SK-N-SH treated with all-trans-retinoic acid at 6 μM for 48 hours (cell line): Measurements from ENCODE around the gene CCDC73.

Experiments
- ATAC-seq: fragments of 200-7000 bp; cut with Tn5 transposase; 3 replicates; pipeline ENCODE4 v1.9.1; 2020; ENCODE audit warnings: mild to moderate bottlenecking, moderate library complexity
- ARNTL ChIP-seq: fragments of 450-650 bp; formaldehyde crosslinking; IDR thresholded peaks from 2 replicates; pipeline ENCODE4 v1.5.0; 2020; ENCODE audit warnings: low read depth, mild to moderate bottlenecking, moderate library complexity, borderline replicate concordance
- BACH2 ChIP-seq: fragments of 250-450 bp; sonication (Bioruptor Pico); IDR thresholded peaks from 2 replicates; pipeline ENCODE4 v1.9.0; 2021; ENCODE audit warnings: mild to moderate bottlenecking, borderline replicate concordance
- CREB5 ChIP-seq: fragments of 250-450 bp; sonication (Bioruptor Pico); IDR thresholded peaks from 2 replicates; pipeline ENCODE4 v1.5.1; 2020; ENCODE audit warnings: low read depth, mild to moderate bottlenecking, moderate library complexity
- CSDC2 ChIP-seq: fragments of 250-450 bp; sonication (Bioruptor Pico); IDR thresholded peaks from 2 replicates; pipeline ENCODE4 v1.5.0; 2020; ENCODE audit warnings: mild to moderate bottlenecking, moderate library complexity
- ESRRG ChIP-seq: fragments of 250-450 bp; sonication (Bioruptor Pico); IDR thresholded peaks from 2 replicates; pipeline ENCODE4 v1.6.1; 2021; ENCODE audit warnings: mild to moderate bottlenecking
- GLIS3 ChIP-seq: fragments of 250-450 bp; sonication (Bioruptor Pico); IDR thresholded peaks from 2 replicates; pipeline ENCODE4 v1.5.0; 2020; ENCODE audit warnings: mild to moderate bottlenecking, moderate library complexity
- ISL1 ChIP-seq: fragments of 250-450 bp; sonication (Bioruptor Pico); IDR thresholded peaks from 2 replicates; pipeline ENCODE4 v2.1.2; 2022; ENCODE audit warnings: mild to moderate bottlenecking, moderate library complexity
- OSR1 ChIP-seq: fragments of 250-450 bp; sonication (Bioruptor Pico); IDR thresholded peaks from 2 replicates; pipeline ENCODE4 v1.8.0; 2022; ENCODE audit warnings: moderate library complexity, mild to moderate bottlenecking, inconsistent platforms
- PATZ1 ChIP-seq: fragments of 250-450 bp; sonication (Bioruptor Pico); IDR thresholded peaks from 2 replicates; pipeline ENCODE4 v1.8.0; 2020; ENCODE audit warnings: mild to moderate bottlenecking, moderate library complexity, borderline replicate concordance
- POU6F1 ChIP-seq: fragments of 250-450 bp; sonication (Bioruptor Pico); IDR thresholded peaks from 2 replicates; pipeline ENCODE4 v1.8.0; 2021; ENCODE audit warnings: low read depth, mild to moderate bottlenecking, moderate library complexity, borderline replicate concordance
- PPARA ChIP-seq: fragments of 250-450 bp; sonication (Bioruptor Pico); IDR thresholded peaks from 2 replicates; pipeline ENCODE4 v1.5.0; 2020; ENCODE audit warnings: mild to moderate bottlenecking, borderline replicate concordance
- RARB ChIP-seq: fragments of 250-450 bp; sonication (Bioruptor Pico); IDR thresholded peaks from 2 replicates; pipeline ENCODE4 v1.8.0; 2021; ENCODE audit warnings: mild to moderate bottlenecking, moderate library complexity
- SNAI2 ChIP-seq: fragments of 250-450 bp; sonication (Bioruptor Pico); IDR thresholded peaks from 2 replicates; pipeline ENCODE4 v1.5.0; 2020; ENCODE audit warnings: mild to moderate bottlenecking, moderate library complexity
- TSHZ2 ChIP-seq: fragments of 250-450 bp; sonication (Bioruptor Pico); IDR thresholded peaks from 2 replicates; pipeline ENCODE4 v1.5.0; 2020; ENCODE audit warnings: mild to moderate bottlenecking, moderate library complexity
- ZC3H10 ChIP-seq: fragments of 250-450 bp; sonication (Bioruptor Pico); IDR thresholded peaks from 2 replicates; pipeline ENCODE4 v1.5.1; 2021; ENCODE audit warnings: mild to moderate bottlenecking, moderate library complexity
- ZFP3 ChIP-seq: fragments of 250-450 bp; sonication (Bioruptor Pico); IDR thresholded peaks from 2 replicates; pipeline ENCODE4 v1.5.0; 2020; ENCODE audit warnings: mild to moderate bottlenecking, moderate library complexity
- ZNF565 ChIP-seq: fragments of 450-650 bp; formaldehyde crosslinking; conservative IDR thresholded peaks from 2 replicates; pipeline ENCODE4 v1.5.0; 2020; ENCODE audit warnings: low read depth, mild to moderate bottlenecking, moderate library complexity
- ZNF70 ChIP-seq: fragments of 450-650 bp; formaldehyde crosslinking; IDR thresholded peaks from 2 replicates; pipeline ENCODE4 v1.5.0; 2020; ENCODE audit warnings: mild to moderate bottlenecking, moderate library complexity

CCDC73 gene

GRCh38 chr11:32779136-32779535 is 15.3 kb downstream of the CCDC73 start (continued):
- TF ChIP-seq POU6F1 (CRISPR knock-in tag) (no peak), RARB (CRISPR knock-in tag) (no peak), CREB5 (no peak), ARNTL (CRISPR knock-in tag) (no peak)

- no peak for ATAC-seq
- TF ChIP-seq CSDC2 (CRISPR knock-in tag) (no peak), POU6F1 (CRISPR knock-in tag) (no peak), OSR1 (CRISPR knock-in tag) (no peak), RARB (CRISPR knock-in tag) (no peak), ZNF565 (no peak), GLIS3 (CRISPR knock-in tag) (no peak), ZFP3 (CRISPR knock-in tag) (no peak), SNAI2 (CRISPR knock-in tag) (no peak), ISL1 (CRISPR knock-in tag) (no peak), TSHZ2 (CRISPR knock-in tag) (no peak), BACH2 (CRISPR knock-in tag) (no peak), PATZ1 (no peak), ARNTL (CRISPR knock-in tag) (no peak), ZC3H10 (CRISPR knock-in tag) (no peak), ZNF70 (no peak), ESRRG (CRISPR knock-in tag) (no peak), PPARA (CRISPR knock-in tag) (no peak)
Observed at GRCh38 chr11:32775908-32776307, 18.6 kb downstream of the CCDC73 start.

GRCh38 chr11:32774081-32774480 is 20.4 kb downstream of the CCDC73 start:
- ATAC-seq: no peak
- TF ChIP-seq PATZ1 (no peak), CSDC2 (CRISPR knock-in tag) (no peak), POU6F1 (CRISPR knock-in tag) (no peak), ESRRG (CRISPR knock-in tag) (no peak), ISL1 (CRISPR knock-in tag) (no peak), ZNF565 (no peak), ZC3H10 (CRISPR knock-in tag) (no peak)
